Endothelial cell of umbilical vein (primary cell): ENCODE data around the gene CLCN3. TPM values are rescaled to one million over a fixed set of nuclear protein-coding genes. Genes with fewer than 3 reads are reported as not detected.

ENCODE experiments used
- BruUV-seq: library from RNA; stranded (reverse); fragments of 400-500 nt; replicated peaks from 2 replicates; lab custom pipeline; 2021; lab: Mats Ljungman, UMichigan
- CTCF ChIA-PET: fragments of 300-600, 350-600 bp; sonication (Branson Sonifier 250); formaldehyde crosslinking; loops from one replicate; lab custom pipeline; 2021; ENCODE audit warnings: antibody characterized with exemption, inconsistent platforms; lab: Charles Lee
- POLR2A ChIA-PET: fragments of 300-600, 350-600 bp; sonication (Branson Sonifier 250); formaldehyde crosslinking; loops from one replicate; lab custom pipeline; 2021; ENCODE audit warnings: antibody characterized with exemption, inconsistent platforms; lab: Charles Lee
- DNase-seq: peaks from one replicate; pipeline ENCODE4 v3.0.0-alpha.2; 2011; ENCODE audit warnings: low read depth, low spot score
- FAIRE-seq: peaks from 2 replicates; lab custom pipeline; 2011; peaks lifted over from hg19 to GRCh38; lab: Jason Lieb, UNC
- H2AFZ ChIP-seq: 2 replicates; pipeline ENCODE4 v1.6.0; 2012; ENCODE audit warnings: low read depth, low read length, control low read depth, inconsistent platforms
- H3K27ac ChIP-seq: 2 replicates; pipeline ENCODE4 v1.5.1; 2011; ENCODE audit warnings: low read depth, mild to moderate bottlenecking, control low read depth, low read length, moderate library complexity; ENCODE audit not compliant: insufficient read depth
- H3K27me3 ChIP-seq, 2 experiments: 2 replicates each; pipeline versions ENCODE4 v1.6.0 to v1.6.1; 2011; ENCODE audit warnings: low read length in 2 of 2, mixed read lengths in 1 of 2; ENCODE audit not compliant: control insufficient read depth in 2 of 2, insufficient read depth in 2 of 2
- H3K36me3 ChIP-seq, 2 experiments: 2 replicates in 1 of 2; 3 replicates in 1 of 2; pipeline ENCODE4 v1.5.1; 2011; ENCODE audit warnings: low read length in 2 of 2, mild to moderate bottlenecking in 1 of 2, moderate library complexity in 1 of 2; ENCODE audit not compliant: control insufficient read depth in 2 of 2, insufficient read depth in 2 of 2; ENCODE audit errors: extremely low read depth in 1 of 2
- H3K4me1 ChIP-seq: 3 replicates; pipeline ENCODE4 v1.5.1; 2011; ENCODE audit warnings: mild to moderate bottlenecking, low read length; ENCODE audit not compliant: control insufficient read depth, insufficient read depth; ENCODE audit errors: extremely low read depth
- H3K4me2 ChIP-seq: 2 replicates; pipeline ENCODE4 v1.6.1; 2011; ENCODE audit warnings: low read length, control low read depth, mixed read lengths; ENCODE audit not compliant: insufficient read depth
- H3K4me3 ChIP-seq, 3 experiments: fragments of 200-600 bp in 1 of 3; sonication (generic), shearing (Covaris generic) in 1 of 3; replicated peaks in 1 of 3; 2 replicates each; pipeline ENCODE4 v1.5.1; 2011 to 2016; ENCODE audit warnings: control low read depth in 3 of 3, low read length in 3 of 3, mild to moderate bottlenecking in 2 of 3, inconsistent platforms in 1 of 3, low read depth in 1 of 3, moderate library complexity in 1 of 3; ENCODE audit not compliant: insufficient read depth in 1 of 3
- H3K79me2 ChIP-seq: 2 replicates; pipeline ENCODE4 v1.6.0; 2012; ENCODE audit warnings: low read length, inconsistent platforms; ENCODE audit not compliant: control insufficient read depth, insufficient read depth
- H3K9ac ChIP-seq: replicated peaks from 2 replicates; pipeline ENCODE3; 2011; ENCODE audit warnings: low read length, control low read depth; ENCODE audit not compliant: insufficient read depth; ENCODE audit errors: extremely low read depth
- H3K9me1 ChIP-seq: replicated peaks from 3 replicates; pipeline ENCODE4 v1.6.0; 2011; ENCODE audit warnings: mild to moderate bottlenecking, low read length; ENCODE audit not compliant: control insufficient read depth, insufficient read depth; ENCODE audit errors: extremely low read depth
- H3K9me3 ChIP-seq: replicated peaks from 2 replicates; pipeline ENCODE4 v1.5.1; 2012; ENCODE audit warnings: low read length, inconsistent platforms; ENCODE audit not compliant: control insufficient read depth, insufficient read depth
- H4K20me1 ChIP-seq: replicated peaks from 2 replicates; pipeline ENCODE3; 2011; ENCODE audit warnings: mild to moderate bottlenecking, low read length; ENCODE audit not compliant: control insufficient read depth, insufficient read depth; ENCODE audit errors: extremely low read depth
- CTCF ChIP-seq, 2 donors: IDR thresholded peaks; 1 replicate in 1 of 2; 2 replicates in 1 of 2; pipeline ENCODE4 v1.5.1; 2011; ENCODE audit warnings: low read length in 2 of 2, mild to moderate bottlenecking in 2 of 2, moderate library complexity in 2 of 2, control low read depth in 1 of 2, inconsistent platforms in 1 of 2, low read depth in 1 of 2; ENCODE audit not compliant: insufficient read depth in 1 of 2; ENCODE audit errors: extremely low read depth in 1 of 2
- EZH2 ChIP-seq: IDR thresholded peaks from 2 replicates; pipeline ENCODE4 v1.6.1; 2012; ENCODE audit warnings: borderline replicate concordance, low read depth, mild to moderate bottlenecking, moderate library complexity, low read length, inconsistent platforms; ENCODE audit not compliant: severe bottlenecking
- FOS ChIP-seq: IDR thresholded peaks from 2 replicates; pipeline ENCODE4 v1.6.1; 2011; ENCODE audit warnings: mild to moderate bottlenecking, low read length, moderate library complexity, borderline replicate concordance; ENCODE audit not compliant: insufficient read depth
- GATA2 ChIP-seq: IDR thresholded peaks from 2 replicates; pipeline ENCODE4 v1.7.0; 2011; ENCODE audit warnings: low read depth, mild to moderate bottlenecking, moderate library complexity, mixed read lengths, low read length; ENCODE audit not compliant: insufficient read length, insufficient read depth
- JUN ChIP-seq: IDR thresholded peaks from 2 replicates; pipeline ENCODE4 v1.6.1; 2011; ENCODE audit warnings: borderline replicate concordance, low read depth; ENCODE audit not compliant: insufficient read length, insufficient read depth
- MAX ChIP-seq: IDR thresholded peaks from 2 replicates; pipeline ENCODE4 v1.6.1; 2011; ENCODE audit not compliant: insufficient read depth, insufficient read length
- MYC ChIP-seq: IDR thresholded peaks from one replicate; pipeline ENCODE4 v1.6.1; 2011; ENCODE audit warnings: mild to moderate bottlenecking, low read depth, low read length
- POLR2A ChIP-seq: IDR thresholded peaks from 2 replicates; pipeline ENCODE4 v1.6.1; 2012; ENCODE audit warnings: low read depth, mild to moderate bottlenecking, control low read depth, low read length
- POLR2AphosphoS5 ChIP-seq: IDR thresholded peaks from 2 replicates; pipeline ENCODE4 v1.6.1; 2012; ENCODE audit warnings: low read depth, mild to moderate bottlenecking, control low read depth, low read length, moderate library complexity; ENCODE audit not compliant: insufficient read depth
- dilution Hi-C: fragments of 300-500 bp; cut with MboI; formaldehyde crosslinking; loops from one replicate; pipeline ENCODE4 v1.15.0; 2019; ENCODE audit warnings: low sequenced_read_pairs; ENCODE audit not compliant: extremely low pct_ligation_motif_present
- intact Hi-C: fragments of 100-400 bp; cut with micrococcal nuclease; formaldehyde crosslinking; loops from one replicate; pipeline ENCODE4 v1.10.0; 2022
- polyA plus RNA-seq, 4 experiments: library from polyadenylated mRNA; depleted of rRNA in 3 of 4; stranded (reverse) in 3 of 4; unstranded in 1 of 4; fragments of >200 nt; gene quantifications; 2 replicates each; pipeline versions ENCODE4 v1.2.1 to v1.2.3, GENCODE V29; 2011 to 2012; ENCODE audit warnings: missing spikeins in 1 of 4
- total RNA-seq: library from RNA; stranded (reverse); gene quantifications from 2 replicates; pipeline ENCODE4 v1.2.3, GENCODE V29; 2021

Gene CLCN3
- total and polyA plus RNA-seq, 2 donors (not counting 3 experiments of a cell fraction or from before 2014, with no cell fraction given): 16.5 to 51.4 TPM

GRCh38 chr4:169668069-169668721, 47.8 kb downstream of the CLCN3 start:
- BruUV-seq: no TSS peak
- POLR2A ChIA-PET: no interaction called here
- DNase-seq (no peak), FAIRE-seq (no peak)
- TF ChIP-seq CTCF (IDR thresholded peaks at IDR 0.05; ENCODE audit: extremely low read depth in 1 of 2, insufficient read depth in 1 of 2, low read depth in 1 of 2, low read length in 2 of 2): no peak
- intact Hi-C loops: no loop called here
- peaks cover 16% of the 10 kb centered on the region for H3K79me2 ChIP-seq
- H3K27me3 ChIP-seq: no peaks in the 10 kb centered on the region
- H3K4me3 ChIP-seq: no peak overlapping the region
- no peaks in the 10 kb centered on the region for H4K20me1 ChIP-seq
- H3K9me3 ChIP-seq: no peaks in the 10 kb centered on the region
- H3K36me3 ChIP-seq: peaks cover 0 to 2% of the 10 kb centered on the region in 2 experiments
- H3K9ac ChIP-seq: no peak overlapping the region
- CTCF ChIA-PET: interaction anchor here (1.2 to 1.4 kb wide), 2 partner anchors 19 to 55 kb away, joined by 3 to 5 read pairs; no protein-coding TSS in a partner anchor
- no peak overlapping the region for H3K27ac ChIP-seq
- dilution Hi-C loops: no loop called here
- no peak overlapping the region for H3K4me2 ChIP-seq
- peaks cover 2% of the 10 kb centered on the region for H3K9me1 ChIP-seq
- H2AFZ ChIP-seq: no peak overlapping the region
- H3K4me1 ChIP-seq: peaks cover 24% of the 10 kb centered on the region

DNA sequence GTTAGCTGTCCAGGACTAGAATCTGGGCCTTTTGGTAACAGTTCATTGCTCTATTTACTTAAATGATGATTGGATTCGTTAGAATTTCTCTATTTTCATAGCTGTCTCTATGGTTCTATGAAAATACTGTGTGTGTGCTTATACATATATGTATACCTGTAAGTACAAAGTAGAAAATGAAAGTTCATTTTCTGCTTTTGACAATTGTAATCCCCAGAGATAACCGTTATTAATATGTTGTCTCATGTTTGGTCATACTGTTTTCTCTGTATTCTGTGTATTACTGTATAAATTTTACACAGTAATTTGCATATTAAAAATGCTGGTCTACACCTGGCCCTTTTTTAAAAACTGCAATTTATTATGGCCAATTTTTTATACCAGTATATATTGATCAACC, 55.4 kb downstream of the CLCN3 start:
- H3K9ac ChIP-seq: no peak overlapping the region
- no peak overlapping the region for H2AFZ ChIP-seq
- H3K4me1 ChIP-seq: no peaks in the 10 kb centered on the region
- intact Hi-C loops (no loop called here), dilution Hi-C loops (no loop called here)
- H3K4me2 ChIP-seq: no peak overlapping the region
- TF ChIP-seq POLR2AphosphoS5: no peak
- no peak for TF ChIP-seq EZH2
- TF ChIP-seq FOS: no peak
- no peak for TF ChIP-seq MYC
- no peak for TF ChIP-seq POLR2A
- no peak for TF ChIP-seq MAX
- TF ChIP-seq JUN: no peak
- no peak for TF ChIP-seq GATA2
- TF ChIP-seq CTCF (IDR thresholded peaks at IDR 0.05; ENCODE audit: extremely low read depth in 1 of 2, insufficient read depth in 1 of 2, low read depth in 1 of 2, low read length in 2 of 2): no peak
- no peaks in the 10 kb centered on the region for H3K9me3 ChIP-seq
- ChIA-PET POLR2A (no interaction called here), CTCF (interaction anchor here (0.9 kb wide), 1 partner anchor 62 kb away, joined by 3 read pairs; no protein-coding TSS in a partner anchor)
- no peaks in the 10 kb centered on the region for H4K20me1 ChIP-seq
- no peaks in the 10 kb centered on the region for H3K9me1 ChIP-seq
- no peak overlapping the region for H3K27ac ChIP-seq
- FAIRE-seq: no peak
- no peaks in the 10 kb centered on the region for H3K27me3 ChIP-seq
- H3K4me3 ChIP-seq: no peak overlapping the region
- BruUV-seq: no TSS peak
- H3K79me2 ChIP-seq: peaks cover 4% of the 10 kb centered on the region
- H3K36me3 ChIP-seq: no peaks in the 10 kb centered on the region
- DNase-seq: no peak
